ENCODE measurements around the gene MUC20.
"Not testable (repeated sequence)": the region's sequence is repeated elsewhere in the genome, so short reads cannot be mapped to it uniquely, and the experiment has no call there.

Gene MUC20

DNA sequence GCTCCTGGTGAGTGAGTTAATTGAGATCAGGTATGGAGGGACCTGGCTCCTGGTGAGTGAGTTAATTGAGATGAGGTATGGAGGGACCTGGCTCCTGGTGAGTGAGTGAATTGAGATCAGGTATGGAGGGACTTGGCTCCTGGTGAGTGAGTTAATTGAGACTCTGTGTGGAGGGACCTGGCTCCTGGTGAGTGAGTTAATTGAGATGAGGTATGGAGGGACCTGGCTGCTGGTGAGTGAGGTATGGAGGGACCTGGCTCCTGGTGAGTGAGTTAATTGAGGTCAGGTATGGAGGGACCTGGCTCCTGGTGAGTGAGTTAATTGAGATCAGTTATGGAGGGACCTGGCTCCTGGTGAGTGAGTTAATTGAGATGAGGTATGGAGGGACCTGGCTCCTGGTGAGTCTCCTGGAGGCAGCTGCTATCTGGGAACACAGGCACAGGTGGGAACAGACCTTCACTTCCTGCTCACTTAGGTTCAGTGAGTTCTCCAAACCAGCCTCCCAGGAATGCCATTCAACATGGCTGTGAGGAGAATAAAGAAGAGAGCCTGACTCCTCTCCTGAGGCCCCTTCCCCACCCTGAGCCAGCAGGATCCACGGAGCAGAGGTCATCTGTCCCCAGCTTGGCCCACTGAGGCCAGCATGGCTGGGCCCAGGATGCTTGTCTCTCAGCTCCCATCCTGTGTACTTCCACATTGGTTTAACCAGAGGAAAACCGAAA lies 9.5 kb upstream of the MUC20 start:
- not testable (repeated sequence) for DNase-seq

DNA sequence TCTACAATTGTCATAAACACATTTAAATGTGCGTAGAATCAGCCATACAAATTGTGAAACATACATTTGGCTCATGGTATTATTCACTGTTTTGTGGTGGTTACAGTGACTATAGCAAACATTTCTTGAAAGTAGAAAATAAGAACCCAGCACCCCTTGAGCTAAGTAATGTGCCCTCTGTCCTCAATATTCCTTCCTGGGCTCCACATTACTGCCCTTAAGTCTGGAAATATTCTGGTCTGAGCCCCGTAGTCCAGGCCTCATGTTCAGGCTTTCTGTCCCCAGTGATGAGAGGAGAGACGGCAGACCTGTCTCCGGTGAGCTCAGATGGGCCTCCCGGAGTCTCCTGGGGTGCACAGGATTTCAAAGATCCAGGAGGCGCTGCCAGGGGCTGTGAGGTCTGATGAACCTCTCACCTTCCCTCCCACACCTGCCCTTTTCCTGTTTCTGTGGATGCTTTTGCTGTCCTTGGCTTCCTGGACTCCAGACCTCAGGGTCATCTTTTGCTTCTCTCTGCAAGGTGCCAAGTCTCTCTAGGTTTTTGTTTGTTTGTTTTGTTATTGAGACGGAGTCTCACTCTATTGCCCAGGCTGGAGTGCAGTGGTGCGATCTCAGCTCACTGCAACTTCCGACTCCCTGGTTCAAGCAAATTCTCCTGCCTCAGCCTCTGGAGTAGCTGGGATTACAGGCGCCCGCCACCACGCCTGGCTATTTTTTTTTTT lies 8.8 kb upstream of the MUC20 start:
- no peak for DNase-seq

DNA sequence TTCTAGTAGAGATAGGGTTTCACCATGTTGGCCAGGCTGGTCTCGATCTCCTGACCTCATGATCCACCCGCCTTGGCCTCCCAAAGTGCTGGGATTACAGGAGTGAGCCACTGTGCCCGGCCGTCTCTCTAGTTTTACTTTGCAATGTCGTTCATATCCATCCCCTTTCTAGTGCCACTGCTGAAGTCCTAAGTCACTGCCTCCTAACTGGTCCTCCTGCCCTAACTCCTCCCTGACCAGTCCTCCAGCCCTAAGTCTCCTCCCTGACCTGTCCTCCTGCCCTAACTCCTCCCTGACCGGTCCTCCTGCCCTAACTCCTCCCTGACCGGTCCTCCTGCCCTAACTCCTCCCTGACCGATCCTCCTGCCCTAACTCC lies 8.3 kb upstream of the MUC20 start:
- DNase-seq, result not testable (repeated sequence)

DNA sequence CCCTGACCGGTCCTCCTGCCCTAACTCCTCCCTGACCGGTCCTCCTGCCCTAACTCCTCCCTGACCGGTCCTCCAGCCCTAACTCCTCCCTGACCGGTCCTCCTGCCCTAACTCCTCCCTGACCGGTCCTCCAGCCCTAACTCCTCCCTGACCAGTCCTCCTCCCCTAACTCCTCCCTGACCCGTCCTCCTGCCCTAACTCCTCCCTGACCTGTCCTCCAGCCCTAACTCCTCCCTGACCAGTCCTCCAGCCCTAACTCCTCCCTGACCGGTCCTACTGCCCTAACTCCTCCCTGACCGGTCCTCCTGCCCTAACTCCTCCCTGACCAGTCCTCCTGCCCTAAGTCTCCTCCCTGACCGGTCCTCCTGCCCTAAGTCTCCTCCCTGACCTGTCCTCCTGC lies 7.6 kb upstream of the MUC20 start:
- DNase-seq, result not testable (repeated sequence)

DNA sequence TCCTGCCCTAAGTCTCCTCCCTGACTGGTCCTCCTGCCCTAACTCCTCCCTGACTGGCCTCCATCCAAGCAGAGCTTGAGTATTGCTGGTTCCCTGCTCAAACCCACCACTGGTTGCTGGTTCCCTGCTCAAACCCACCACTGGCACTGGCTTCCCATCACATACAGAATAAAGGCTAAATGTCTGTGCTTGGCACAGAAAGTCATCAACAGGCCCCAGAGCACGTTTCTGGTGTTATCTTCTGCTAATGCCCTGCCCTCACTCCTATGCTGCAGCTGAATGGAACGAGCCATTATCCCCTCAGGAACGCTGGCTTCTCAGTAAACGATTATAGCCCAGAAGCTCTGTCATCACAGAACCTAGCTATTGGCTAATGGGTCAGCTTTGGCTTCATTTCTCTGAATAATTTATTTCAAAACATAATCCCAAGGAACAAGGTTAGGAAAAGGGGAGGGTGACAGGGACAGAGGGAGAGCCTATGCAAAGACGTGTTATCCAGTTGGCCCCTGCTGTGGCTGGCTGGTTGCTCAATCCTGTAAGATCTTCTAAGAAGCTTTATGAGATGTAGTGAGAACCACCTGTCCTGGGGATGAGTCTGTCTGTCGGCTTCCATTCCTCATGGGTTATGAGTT lies 6.3 kb upstream of the MUC20 start:
- DNase-seq, result peak; percentile 58

DNA sequence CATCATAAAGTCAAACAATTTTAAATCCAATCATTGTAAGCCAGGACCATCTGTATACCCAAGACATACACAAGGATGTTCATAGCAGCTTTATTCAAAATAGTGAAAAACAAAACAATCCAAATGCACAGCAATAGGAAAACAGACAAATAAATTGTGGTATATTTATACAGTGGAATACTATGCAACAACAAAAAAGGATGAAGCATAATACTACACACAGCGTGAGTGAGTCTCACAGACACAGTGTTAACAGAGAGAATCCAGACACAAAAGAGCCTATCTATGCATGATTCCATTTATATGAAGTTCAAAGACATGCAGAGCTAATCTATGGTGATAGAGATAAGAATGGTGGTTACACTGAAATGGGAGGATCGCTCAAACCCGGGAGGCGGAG lies 5.6 kb upstream of the MUC20 start:
- no peak for DNase-seq

DNA sequence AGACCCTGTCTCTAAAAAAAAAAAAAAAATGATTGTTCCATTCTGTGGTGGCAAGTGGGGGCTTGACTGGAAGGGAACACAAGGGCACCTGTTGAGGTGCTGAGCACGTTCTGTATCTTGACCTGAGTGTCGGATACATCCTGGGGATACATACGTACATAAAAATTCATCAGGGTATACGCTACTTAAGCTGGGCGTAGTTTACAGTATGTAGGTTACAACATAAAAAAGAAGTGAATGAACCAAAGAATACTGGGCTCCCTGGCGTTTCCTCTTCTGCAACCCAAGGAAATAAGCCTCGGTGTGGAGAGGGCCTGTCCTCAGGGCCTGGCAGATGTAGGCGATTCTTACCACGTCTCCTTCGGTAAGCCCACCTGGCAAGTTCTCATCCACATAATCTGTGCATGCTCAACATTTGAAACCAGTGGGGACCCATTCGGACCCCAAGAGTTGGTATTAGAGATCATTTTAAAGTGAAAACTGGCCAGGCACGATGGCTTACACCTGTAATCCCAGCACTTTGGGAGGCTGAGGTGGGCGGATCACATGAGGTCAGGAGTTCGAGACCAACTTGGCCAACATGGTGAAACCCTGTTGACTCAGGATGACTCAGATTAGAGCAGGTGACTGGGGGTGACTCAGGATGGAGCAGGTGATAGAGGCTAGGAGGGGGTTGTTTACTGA lies 5.1 kb upstream of the MUC20 start:
- peak; percentile 50 for DNase-seq

DNA sequence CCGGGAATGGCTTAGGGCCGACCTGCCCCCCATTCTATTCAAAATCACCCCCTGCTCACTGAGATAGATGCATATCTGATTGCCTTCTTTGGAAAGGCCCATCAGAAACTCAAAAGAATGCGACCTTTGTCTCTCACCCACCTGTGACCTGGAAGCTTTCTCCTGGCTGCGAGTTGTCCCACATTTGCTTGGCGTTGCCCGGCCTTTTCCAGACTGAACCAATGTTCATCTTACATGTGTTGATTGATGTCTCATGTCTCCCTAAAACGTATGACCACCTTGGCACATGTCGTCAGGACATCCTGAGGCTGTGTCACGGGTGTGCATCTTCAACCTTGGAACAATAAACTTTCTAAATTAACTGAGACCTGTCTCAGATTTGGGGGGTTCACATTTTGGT lies 3.4 kb upstream of the MUC20 start:
- DNase-seq, result no peak

DNA sequence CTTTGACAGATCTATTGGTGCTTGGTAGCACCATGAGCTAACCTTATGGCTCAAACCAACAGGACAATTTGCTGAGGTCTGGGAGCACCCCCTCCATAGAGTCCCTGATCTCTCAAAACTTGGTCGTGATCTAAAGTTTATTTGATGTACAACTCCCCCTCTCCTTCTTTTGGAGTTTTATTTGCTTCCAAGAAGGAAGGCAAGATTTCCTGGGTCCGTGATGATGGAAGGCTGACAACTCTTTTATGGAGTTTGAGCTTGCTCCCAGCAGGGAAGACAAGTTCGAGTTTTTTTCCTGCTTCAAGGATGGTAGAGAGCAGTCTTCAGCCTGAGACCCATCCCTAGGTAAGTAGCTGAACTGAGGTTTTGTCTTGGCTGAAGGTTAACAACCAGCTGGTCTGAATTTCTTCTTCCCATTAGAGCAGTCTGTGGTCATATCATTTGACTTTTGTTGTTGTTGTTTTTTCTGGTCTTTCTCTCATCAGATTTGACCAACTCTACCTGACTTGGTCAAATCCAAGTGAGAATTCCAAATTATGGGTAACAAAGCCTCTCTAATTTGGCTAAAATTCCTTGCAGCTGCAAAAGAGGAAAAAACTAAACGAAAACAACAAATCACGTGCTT lies 2.8 kb upstream of the MUC20 start:
- DNase-seq, result no peak

DNA sequence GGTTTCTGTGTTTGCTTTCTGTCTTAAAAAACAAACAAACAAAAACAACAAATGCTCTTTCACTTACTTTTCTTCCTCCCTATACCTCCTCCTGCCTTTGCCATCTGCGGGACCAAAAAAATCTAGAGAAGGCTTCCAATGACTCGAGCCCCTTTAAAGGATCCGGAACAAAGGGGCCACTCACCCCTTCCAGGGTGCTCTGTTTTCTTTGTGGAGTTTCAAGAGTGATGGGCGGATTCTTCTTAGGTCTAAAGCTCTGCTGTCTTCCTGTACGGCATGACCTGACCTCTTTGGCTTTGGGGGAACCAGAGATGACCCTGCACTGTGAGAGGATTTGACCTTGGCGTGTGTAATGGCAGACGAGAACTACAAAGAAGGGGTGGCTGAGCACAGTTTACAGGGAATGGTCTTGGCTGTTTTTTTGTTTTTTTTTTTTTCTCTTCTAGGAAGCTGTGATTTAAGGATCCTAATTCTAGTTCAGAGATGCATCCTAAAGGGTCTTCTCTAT lies 2.2 kb upstream of the MUC20 start:
- no peak for DNase-seq

DNA sequence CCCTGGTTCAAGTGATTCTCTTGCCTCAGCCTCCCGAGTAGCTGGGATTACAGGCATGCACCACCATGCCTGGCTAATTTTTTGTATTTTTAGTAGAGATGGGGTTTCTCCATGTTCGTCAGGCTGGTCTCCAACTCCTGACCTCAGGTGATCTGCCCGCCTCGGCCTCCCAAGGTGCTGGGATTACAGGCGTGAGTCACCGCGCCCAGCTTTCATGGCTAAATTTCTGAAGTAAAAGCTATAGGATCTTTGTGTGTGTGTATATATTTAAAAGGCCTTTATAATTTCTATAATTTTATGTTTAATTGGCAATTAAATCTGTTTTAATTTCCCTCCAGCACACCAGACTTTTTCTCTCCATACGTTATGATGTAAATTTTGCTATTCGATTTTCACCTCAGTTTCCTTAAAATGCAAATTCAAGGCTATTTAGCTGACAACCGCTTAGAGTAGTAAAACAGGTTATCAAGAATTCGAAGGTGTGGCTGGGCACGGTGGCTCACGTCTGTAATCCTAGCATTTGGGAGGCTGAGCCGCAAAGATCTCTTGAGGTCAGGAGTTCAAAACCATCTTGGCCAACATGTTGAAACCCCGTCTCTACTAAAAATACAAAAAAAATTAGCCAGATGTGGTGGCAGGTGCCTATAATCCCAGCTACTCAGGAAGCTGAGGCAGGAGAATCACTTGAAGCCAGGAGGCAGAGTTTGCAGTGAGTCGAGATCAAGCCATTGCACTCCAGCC lies 1.1 kb upstream of the MUC20 start:
- not testable (repeated sequence) for DNase-seq

DNA sequence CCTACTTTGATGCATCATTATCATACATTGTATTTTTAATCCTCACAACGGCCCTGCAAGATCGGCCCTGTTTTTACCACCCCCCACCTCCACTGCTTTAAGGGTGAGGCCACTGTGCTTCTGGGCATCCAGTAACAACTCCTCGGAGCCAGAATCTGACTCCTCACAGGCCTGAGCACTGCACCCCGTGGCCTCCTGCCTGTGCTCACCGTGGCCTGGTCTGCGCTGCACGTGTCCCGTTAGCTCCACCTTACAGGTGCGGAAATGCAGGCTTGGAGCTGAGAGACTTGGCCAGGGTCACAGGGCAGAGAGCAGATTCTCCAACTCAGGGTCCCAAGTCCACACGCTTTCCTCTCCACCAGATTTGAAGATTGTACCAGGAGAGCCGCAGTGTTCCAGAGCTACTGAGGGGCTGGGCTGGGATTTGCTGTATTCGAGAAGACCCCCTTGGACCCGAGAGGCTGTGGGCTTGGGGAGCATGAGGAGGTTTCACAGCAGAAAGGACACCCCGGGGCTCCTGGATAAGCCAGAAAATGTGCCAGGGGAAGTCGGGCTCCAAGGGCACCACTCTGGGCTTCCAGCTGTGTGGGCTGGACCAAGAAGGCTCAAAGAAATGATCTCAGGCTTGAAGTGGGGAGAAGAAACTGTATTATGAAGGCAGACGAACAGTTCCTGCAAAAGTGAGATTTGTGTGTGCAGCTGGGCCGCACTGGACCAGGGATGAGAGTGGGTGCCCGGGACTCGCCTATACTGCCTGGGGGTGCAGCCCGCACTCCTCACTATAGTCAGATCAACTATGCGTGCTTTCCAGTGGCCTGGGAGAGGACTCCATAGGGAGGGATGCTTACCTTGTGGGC lies 1.6 kb downstream of the MUC20 start:
- DNase-seq, result not testable (repeated sequence)

DNA sequence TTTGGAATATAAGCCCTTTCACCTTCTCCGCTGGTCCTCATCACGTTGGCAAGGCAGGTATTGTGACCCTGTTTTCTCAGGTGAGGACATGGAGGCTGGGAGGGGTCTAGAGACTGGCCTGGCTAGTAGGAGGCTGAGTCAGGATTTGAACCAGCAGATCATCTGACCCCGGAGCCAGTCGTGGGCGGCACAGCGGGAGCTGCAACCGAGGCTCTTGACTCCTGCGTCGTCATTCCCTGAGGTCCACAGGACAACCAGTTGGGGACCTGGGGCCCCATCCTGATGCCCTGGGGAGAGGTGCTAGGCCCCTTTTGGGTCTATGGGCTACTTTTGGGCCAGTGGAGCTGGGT lies 2.2 kb downstream of the MUC20 start:
- not testable (repeated sequence) for DNase-seq

DNA sequence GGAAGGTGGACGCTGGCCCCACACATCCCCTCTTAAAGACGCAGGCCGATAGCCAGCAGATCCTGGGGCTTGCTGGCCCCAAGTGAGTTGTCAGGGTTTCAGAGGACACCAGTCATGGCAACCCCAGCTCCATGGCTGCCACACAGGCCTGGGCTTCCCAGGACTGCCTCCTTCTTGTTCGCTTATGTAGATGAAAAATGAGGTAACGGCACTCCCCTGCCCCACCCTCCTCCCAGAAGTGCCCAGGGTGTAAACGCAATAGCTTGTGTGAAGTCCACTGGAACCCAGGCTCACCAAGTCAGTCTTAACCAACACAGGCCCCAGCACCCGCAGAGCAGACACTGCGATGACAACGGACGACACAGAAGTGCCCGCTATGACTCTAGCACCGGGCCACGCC lies 3.6 kb downstream of the MUC20 start:
- DNase-seq, result not testable (repeated sequence)

DNA sequence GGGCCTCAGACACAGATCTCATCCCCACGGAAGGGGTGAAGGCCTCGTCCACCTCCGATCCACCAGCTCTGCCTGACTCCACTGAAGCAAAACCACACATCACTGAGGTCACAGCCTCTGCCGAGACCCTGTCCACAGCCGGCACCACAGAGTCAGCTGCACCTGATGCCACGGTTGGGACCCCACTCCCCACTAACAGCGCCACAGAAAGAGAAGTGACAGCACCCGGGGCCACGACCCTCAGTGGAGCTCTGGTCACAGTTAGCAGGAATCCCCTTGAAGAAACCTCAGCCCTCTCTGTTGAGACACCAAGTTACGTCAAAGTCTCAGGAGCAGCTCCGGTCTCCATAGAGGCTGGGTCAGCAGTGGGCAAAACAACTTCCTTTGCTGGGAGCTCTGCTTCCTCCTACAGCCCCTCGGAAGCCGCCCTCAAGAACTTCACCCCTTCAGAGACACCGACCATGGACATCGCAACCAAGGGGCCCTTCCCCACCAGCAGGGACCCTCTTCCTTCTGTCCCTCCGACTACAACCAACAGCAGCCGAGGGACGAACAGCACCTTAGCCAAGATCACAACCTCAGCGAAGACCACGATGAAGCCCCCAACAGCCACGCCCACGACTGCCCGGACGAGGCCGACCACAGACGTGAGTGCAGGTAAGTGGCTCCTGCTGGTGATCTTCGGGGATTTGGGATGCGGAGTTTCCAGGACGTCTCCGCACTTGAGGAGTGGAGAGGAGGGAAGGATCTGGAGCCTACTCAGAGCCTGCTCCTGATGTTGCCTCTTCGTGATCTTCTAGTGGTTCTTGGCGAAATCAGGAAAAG lies 5.3 kb downstream of the MUC20 start:
- DNase-seq, result not testable (repeated sequence)

DNA sequence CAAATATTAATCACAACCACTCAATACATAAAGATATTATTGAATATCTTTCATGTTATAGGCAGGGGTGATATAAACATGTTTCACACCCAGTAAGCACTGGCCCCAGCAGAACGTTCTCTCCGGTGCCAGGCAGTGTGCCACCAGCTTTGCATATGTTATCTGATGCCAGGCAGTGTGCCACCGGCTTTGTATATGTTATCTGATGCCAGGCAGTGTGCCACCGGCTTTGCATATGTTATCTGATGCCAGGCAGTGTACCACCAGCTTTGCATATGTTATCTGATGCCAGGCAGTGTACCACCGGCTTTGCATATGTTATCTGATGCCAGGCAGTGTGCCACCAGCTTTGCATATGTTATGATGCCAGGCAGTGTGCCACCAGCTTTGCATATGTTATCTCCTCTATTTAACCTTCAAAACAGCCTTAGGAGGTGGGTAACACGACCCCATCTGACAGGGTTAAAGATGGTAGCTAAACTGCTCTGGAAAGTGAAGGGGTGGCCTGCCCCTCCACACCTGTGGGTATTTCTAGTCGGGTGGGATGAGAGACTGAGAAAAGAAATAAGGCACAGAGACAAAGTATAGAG lies 6.9 kb downstream of the MUC20 start:
- no peak for DNase-seq

DNA sequence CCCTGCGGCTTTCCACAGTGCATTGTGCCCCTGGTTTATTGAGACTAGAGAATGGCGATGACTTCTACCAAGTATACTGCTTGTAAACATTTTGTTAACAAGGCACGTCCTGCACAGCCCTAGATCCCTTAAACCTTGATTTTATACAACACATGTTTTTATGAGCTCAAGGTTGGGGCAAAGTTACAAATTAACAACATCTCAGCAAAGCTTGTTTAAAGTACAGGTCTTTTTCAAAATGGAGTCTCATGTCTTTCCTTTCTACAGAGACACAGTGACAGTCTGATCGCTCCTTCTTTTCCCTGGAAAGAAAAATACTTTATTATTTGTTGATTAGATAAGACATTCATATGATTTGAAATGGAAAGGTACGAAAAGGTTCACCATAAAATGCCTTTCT lies 8.0 kb downstream of the MUC20 start:
- DNase-seq, result not testable (repeated sequence)

DNA sequence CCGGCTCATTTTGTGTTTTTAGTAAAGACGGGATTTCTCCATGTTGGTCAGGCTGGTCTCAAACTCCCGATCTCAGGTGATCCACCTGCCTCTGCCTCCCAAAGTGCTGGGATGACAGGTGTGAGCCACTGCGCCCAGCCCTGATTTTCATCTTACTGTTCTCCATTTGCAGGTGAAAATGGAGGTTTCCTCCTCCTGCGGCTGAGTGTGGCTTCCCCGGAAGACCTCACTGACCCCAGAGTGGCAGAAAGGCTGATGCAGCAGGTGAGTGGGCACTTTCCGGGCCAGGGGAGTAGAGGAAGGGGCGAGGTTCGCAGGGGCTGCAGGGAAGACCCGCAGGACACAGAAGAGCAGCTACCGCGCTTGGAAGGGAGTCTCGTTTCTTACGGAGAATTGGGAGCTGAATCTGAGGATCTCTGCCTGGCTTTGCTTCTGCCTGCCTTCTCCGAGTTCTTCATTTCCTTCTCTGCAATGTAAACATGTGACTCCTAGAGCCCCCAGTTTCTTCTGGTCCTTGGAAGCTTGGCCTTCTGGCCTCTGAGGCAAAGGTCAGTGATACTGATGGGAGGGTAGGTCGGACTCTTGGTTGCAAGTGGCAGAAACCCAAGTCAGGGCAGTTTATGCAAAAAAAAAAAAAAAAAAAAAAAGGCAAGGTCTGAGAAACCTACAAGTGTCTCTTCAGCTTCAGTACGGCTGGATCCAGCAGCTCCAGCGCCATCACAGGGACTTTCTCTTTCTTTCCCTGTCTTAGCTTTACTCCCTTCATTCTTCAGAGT lies 8.9 kb downstream of the MUC20 start:
- DNase-seq, result no peak

DNA sequence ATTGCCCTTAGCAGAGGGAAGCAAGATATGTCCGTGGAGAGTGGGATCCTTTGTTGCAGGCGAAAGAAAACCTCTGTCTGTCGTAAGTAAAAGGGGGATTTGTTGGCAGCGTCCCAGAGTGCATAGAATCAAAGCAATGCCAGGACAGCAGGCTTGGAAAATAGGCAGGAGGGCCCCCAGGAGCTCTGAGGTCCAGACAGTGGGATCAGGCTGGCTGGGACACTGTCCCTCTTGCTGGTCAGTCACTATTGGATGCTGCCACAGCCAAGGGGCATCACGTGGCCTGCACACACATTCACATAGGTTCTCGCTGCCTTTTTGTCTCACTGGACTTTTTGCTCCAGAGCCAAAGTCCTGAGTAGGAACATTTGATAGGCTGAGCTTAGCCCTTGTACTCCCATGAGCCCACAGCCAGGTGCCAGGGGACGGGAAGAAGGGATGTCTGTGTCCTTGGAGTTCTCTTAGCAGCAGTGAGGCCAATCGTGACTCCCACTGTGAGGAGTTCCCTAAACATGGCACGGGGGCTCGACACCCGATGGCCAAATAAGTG lies 10.7 kb downstream of the MUC20 start:
- peak; percentile 57 for DNase-seq
